H7 (cell line): Measurements from ENCODE around the gene TULP1. TPM values are rescaled to one million over a fixed set of nuclear protein-coding genes. Genes with fewer than 3 reads are reported as not detected.
A peak's percentile ranks its signal among the peaks of the same experiment; 100 is the strongest.

Experiments used
- DNase-seq: peaks from one replicate; pipeline ENCODE4 v3.0.0; 2012
- H3K27me3 ChIP-seq: 2 replicates; pipeline ENCODE4 v1.6.0; 2011; ENCODE audit warnings: mild to moderate bottlenecking, low read length; ENCODE audit not compliant: control insufficient read depth, insufficient read depth
- H3K36me3 ChIP-seq: replicated peaks from 2 replicates; pipeline ENCODE4 v1.5.1; 2011; ENCODE audit warnings: low read length; ENCODE audit not compliant: control insufficient read depth, insufficient read depth
- H3K4me3 ChIP-seq: 2 replicates; pipeline ENCODE4 v1.5.1; 2011; ENCODE audit warnings: low read depth, mild to moderate bottlenecking, control low read depth, low read length, moderate library complexity; ENCODE audit not compliant: insufficient read depth
- total RNA-seq: library from RNA; depleted of rRNA; stranded (reverse); fragments of >200 nt; shearing (Covaris generic); gene quantifications from 2 replicates; pipeline ENCODE4 v1.2.3, GENCODE V29; 2014

TULP1 gene
- total RNA-seq, 1 experiment from 2014 or later, result 1.3 TPM

DNA sequence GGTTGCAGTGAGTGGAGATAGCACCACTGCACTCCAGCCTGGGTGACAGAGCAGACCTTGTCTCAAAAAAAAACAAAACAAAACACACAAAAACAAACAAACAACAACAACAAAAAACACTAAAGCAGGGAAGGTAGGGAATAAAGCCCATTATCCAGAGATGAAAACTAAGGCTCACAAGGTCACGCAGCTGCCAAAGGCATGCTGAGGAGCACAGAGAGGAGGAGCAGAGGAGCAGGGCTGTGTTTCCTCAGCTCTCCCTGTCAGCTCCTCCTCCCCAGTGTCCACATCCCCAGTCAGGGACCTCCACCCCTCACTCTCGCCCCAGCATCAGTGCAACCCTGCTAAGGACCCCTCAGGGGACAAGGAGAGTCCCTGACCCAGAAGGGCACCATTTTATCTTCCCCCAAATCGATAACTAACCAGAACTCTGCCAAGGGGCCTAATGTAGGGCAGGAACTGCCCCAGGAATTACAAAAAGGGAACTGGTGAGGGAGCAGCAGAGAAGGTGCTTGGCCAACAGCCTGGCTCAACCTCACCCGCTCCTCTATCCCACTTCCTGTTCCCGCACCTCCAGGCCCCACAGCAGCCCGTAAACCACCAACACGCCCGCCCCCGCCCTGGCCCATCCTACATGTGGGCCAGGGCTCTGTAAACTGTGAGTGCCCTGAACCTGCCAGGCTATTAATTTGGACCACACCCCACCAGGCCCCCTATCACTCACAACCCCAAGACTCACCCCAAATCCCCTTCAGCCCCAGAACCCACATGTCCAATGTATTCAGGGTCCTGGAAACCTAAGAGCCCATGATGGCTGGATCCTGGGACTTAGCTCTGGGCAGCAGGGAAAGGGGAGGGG, 24.8 kb downstream of the TULP1 start:
- Histone ChIP-seq H3K36me3 (no peaks in the 10 kb centered on the region; the same call in 1 of the 2 replicates), H3K4me3 (no peak overlapping the region), H3K27me3 (no peaks in the 10 kb centered on the region)
- peak; percentile 69 for DNase-seq

DNA sequence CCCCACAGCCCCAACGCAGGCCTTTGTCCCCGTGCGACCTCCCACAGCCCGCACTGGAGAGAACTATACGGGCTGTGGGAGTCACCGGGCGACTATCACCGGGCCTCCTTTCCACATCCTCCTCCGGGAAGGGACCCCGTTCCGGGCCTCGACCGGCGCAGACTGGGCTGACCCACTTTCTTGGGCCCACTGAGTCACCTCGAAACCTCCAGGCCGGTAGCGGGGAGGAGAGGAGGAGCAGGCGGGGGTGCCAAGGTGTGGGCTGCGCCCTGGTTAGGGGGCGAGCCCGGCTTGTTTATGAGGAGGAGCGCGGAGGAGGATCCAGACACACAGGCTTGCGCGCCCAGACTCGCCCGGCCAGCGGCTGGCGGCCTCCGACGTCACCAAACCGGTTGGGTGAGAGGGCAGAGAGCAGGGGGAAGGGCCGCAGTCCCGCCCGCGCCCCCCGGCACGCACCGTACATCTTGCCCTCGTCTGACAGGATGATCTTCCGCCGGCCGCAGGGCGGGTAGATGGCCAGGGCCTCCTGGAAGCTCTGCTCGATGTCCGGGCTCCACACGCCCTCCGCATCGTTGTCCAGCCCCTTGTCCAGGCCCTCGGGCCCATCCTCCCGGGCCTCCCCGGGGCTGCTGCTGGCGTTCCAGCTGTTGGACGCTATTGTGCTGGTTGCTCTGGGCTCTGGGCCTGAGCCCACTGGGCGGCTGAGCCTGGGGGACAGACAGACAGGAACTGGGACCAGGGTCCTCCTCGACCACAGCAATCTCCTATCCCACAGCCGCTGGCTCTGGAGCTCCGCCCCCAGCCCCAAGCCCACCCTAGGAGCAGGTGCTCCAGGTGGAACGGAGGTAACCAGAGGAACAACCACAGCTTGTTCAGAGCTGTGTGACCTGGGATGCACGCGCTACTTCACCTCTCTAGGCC, 26.4 kb downstream of the TULP1 start:
- Histone ChIP-seq H3K4me3 (peak overlapping the region; percentile 21; the same call in 1 of the 2 replicates), H3K27me3 (no peaks in the 10 kb centered on the region), H3K36me3 (peaks cover under 1% of the 10 kb centered on the region)
- DNase-seq, result peak; percentile 95

DNA sequence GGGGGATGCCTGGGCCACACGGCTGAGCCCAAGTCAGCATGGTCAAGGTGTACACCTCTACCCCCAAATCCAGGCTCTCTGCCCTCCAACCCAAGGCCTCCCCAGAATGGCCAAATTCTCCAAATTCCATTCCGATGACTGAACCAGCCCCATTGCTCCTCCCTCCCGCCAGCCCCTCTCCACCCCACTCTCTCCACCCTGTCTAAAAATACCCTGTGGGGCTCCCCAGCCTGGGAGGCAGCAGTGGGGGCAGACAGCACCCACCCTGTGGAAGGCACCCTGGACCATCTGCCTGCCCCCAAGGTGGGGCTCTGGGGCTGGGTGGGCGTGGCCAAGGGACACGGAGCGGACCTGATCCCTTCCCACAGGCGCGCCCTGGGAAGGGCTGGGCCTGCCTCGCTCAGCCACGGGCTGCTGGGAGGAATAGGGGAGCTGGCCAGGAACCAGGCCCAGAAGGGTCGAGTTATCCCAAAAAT, 27.3 kb downstream of the TULP1 start:
- peak; percentile 95 for DNase-seq
- Histone ChIP-seq H3K36me3 (peaks cover 4% of the 10 kb centered on the region), H3K4me3 (peak overlapping the region; percentile 21; the same call in 1 of the 2 replicates), H3K27me3 (no peaks in the 10 kb centered on the region)

DNA sequence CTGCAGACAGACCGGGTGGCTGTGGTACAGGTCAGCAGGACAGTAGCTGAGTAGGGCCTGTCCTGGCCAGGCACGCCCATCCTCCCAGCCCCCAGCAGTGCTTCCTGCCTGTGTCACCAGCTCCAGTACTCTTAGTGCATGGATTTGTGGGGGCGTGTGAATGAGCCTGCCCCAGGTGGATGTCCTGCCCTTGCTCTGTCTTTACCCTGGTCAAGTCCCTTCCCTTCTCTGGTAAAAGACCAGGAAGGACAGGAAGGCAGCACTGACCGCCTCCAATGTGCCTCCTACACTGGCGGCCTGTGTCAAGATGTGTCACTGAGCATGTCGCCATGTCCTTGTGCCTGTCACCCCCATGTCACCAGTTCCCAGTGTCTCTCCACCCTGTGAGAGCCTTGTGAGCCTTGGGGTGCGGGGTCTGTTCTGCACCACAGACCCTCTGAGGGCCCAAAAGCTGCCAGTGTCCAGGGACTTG, 27.7 kb downstream of the TULP1 start:
- peak; percentile 71 for DNase-seq
- Histone ChIP-seq H3K4me3 (no peak overlapping the region), H3K36me3 (peaks cover 4% of the 10 kb centered on the region), H3K27me3 (no peaks in the 10 kb centered on the region)

DNA sequence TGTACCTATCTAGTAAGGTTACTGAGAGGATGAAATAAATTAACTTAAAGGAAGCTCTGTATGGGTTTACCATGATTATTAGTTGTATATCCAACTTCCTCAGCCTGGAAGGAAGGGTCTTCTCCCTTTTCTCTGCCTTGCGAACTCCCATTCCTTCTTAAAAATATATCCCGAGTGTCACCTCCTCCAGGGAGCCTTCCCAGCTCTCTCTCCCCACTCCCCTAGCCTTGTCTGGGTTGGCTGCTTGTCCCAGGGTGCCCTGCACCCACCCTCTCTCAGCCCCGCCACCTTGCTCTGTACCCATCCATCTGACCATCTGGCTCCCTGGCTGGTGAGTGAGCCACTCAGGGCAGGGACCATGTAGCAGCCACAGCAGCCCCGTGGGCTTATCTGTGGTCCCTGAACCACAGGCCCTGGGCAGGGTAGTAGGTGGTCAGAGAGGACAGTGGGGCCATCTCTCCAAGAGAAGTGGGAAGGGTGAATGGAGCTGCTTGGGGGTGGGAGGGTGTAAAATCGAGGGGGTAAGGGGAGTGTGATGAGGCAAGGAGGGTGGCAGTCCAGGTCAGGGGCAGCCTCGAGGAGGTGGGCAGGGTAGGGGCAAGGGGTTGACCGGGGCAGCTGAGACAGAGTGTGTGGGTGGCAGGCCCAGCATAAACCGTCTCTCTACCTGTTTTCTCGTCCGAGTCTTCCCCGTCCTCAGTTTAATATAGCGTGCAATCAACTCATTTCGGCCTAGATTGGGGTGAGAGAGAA, 28.6 kb downstream of the TULP1 start:
- peak; percentile 43 for DNase-seq
- Histone ChIP-seq H3K4me3 (no peak overlapping the region), H3K27me3 (no peaks in the 10 kb centered on the region), H3K36me3 (peaks cover 5% of the 10 kb centered on the region)

DNA sequence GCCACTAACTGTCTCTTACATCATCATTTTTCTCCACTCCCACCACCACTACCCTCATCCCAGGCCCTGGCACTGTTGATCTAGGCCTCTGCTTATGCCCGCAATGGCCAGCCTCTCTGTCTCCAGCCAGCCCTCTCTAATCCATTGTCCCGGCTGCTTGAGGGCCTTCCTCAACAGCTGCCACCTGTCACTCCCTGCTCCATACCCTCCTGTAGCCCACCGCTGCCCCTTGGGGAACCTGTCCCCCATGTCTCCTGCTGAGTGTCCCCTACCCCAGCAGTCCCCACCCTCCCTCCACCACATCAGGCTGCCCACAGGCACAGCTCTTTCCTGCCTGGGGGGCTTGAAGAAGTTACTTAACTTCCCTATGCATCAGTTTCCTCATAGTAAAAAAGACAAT, 29.2 kb downstream of the TULP1 start:
- Histone ChIP-seq H3K4me3 (no peak overlapping the region), H3K36me3 (peaks cover 5% of the 10 kb centered on the region), H3K27me3 (no peaks in the 10 kb centered on the region)
- DNase-seq, result no peak

DNA sequence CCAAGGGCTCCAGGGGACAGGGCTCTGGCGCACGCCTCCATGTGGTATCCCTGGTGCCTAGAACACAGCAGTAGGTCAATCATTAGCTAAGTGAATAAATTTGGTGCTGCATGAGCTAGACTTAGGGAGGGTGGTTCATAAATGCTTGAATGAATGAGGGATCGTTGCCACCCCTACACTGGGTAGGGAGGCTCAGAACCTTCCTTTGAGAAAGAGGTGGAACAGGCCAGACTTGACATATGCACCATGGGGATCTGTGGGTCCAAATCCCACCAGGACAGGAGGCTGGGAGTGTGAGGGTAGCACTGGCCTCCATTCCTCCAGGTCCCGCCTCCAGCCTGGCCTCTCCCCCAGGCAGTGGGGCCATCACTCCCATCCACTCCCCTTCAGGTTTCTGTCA, 29.6 kb downstream of the TULP1 start:
- no peak for DNase-seq
- Histone ChIP-seq H3K4me3 (no peak overlapping the region), H3K36me3 (peaks cover 5% of the 10 kb centered on the region), H3K27me3 (no peaks in the 10 kb centered on the region)

DNA sequence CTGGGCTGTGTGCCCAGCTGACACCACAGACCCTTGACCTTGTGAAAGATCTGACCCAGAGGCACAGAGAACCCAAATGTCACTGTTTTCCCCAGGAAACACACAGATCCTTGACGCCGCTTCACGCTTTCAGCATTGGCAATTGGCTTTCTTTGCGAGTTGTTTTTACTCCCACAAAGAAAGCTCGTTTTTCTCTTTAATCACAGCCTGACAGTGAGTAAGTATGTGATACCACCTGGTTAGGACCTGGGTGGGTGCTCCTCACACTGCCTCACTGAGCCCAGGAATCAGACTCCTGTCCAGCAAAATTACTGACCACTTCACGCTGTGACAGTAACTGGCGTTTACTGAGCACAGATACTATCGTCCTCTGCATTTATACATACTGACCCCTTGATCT, 31.5 kb downstream of the TULP1 start:
- H3K27me3 ChIP-seq, result no peaks in the 10 kb centered on the region
- no peak overlapping the region for H3K4me3 ChIP-seq
- no peak for DNase-seq
- peaks cover 8% of the 10 kb centered on the region for H3K36me3 ChIP-seq

DNA sequence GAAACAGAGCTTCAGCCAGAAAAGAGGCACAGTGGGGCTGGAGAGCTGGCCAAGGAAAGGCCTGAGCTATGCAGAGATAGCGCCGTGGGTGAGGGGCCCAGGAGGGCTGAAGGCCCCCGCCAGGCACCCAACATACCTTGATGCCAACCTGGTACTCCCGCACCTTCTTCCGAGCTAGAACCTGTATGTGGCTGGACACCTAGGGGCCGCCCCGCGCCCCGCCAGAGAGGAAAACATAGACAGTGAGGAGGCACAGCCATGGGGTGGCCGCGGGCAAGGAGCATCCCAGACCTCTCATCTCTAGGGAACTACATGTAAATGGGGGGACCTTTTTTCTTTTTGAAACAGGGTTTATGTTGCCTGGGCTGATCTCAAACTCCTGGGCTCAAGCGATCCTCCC, 32.5 kb downstream of the TULP1 start:
- Histone ChIP-seq H3K36me3 (peaks cover 8% of the 10 kb centered on the region), H3K27me3 (no peaks in the 10 kb centered on the region), H3K4me3 (no peak overlapping the region)
- DNase-seq, result no peak

DNA sequence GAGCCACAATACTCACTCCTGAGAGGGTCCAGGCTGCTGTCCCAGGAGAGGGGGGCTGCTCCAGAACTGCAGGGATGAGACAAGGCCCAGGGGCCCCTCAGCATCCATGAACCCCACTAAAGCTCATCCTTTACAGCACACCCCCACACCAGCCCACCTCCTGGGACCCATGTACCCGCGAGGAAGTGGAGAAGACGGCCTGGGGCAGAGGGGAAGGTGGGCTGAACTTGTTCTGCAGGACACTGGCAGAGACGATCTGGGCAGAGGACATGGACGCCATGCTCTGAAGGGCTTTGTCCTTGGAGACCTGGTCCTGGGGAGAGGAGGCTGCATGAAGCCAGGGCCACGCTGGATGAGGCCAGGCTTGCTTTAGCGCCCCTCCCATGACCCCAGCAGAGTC, 34.4 kb downstream of the TULP1 start:
- H3K4me3 ChIP-seq, result no peak overlapping the region
- peaks cover 11% of the 10 kb centered on the region for H3K36me3 ChIP-seq
- no peaks in the 10 kb centered on the region for H3K27me3 ChIP-seq
- DNase-seq, result no peak

DNA sequence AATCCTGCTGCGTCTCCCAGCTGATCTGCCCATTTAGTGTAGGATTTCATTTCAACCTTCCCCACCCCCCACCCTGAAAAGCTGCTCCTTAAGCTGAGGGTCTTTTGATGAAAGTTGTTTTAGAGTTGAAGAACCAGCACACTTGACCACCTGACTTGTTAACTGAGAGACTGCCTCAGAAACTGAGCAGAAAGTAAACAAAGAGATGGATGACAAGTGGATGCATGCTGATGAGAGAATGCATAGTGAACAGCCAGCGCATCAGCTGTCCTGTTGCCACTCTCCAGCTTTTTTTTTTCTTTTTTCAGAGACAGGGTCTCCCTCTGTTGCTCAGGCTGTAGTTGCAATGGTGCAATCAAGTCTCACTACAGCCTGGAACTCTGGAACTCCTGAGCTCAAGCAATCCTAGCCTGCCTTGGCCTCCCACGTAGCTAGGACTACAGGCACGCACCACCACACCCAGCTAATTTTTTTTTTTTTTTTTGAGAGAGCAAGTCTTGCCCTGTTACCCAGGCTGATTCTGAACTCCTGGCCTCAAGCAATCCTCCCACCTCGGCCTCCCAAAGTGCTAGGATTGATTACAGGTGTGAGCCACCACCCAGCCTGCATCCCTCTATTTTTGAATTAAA, 35.0 kb downstream of the TULP1 start:
- H3K4me3 ChIP-seq, result no peak overlapping the region
- H3K36me3 ChIP-seq, result peaks cover 13% of the 10 kb centered on the region
- no peaks in the 10 kb centered on the region for H3K27me3 ChIP-seq
- no peak for DNase-seq

DNA sequence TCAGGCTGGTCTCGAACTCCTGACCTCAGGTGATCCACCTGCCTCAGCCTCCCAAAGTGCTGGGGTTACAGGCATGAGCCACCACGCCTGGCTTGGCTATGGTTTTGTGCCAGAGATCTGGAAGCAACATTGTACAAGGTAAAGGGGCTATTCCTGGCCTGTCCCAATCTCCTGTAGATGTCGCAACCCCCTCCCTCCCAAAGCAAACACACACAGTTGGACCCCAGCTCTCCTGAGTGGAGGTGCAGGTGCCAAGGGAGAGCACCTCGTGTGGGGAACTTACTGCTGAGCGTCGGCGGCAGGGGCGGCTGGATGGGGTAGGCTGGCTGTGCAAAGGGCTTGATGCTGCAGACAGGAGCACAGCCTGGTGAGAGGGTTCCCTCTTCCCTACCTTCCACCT, 35.7 kb downstream of the TULP1 start:
- Histone ChIP-seq H3K4me3 (no peak overlapping the region), H3K27me3 (no peaks in the 10 kb centered on the region), H3K36me3 (peaks cover 19% of the 10 kb centered on the region)
- DNase-seq, result peak; percentile 55

DNA sequence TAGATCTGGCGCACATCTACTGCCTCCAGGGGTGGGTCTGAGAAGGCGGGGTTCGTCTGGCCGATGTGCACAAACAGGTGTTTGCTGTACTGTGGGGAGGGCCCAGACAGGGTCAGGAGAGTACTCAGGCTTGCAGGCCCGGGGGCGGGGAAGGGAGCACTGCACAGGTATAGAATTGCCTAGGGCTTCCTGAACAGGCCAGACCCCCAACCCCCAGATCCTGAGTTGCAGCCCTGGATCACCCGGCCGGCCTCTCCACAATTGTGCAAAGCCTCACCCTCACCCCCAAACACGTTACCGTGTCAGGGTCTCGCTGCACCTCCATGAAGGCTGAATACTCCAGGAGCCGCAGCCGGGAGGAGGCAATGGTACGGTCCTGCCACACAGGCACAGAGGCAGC, 36.7 kb downstream of the TULP1 start:
- H3K4me3 ChIP-seq, result no peak overlapping the region
- H3K36me3 ChIP-seq, result peaks cover 19% of the 10 kb centered on the region
- DNase-seq, result peak; percentile 67
- no peaks in the 10 kb centered on the region for H3K27me3 ChIP-seq

DNA sequence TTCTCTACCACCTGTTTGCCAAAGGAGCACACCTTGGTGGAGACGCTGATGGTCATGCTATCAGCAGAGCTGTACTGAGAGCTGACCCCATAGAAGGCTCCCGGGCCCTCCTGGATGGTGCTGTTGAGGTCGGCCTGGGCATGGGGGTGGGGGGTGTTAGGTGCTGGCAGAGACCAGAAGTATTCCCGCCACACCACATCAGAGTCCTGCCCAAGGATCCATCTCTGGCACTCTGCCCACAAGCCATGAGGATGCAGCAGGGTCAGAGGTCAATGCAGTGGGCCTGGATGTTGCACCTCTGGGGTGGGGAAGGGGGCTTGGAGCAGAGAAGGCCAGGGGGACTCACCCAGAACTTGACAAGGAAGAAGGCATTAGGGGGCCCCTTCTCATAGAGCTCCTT, 37.1 kb downstream of the TULP1 start:
- no peaks in the 10 kb centered on the region for H3K27me3 ChIP-seq
- peak; percentile 47 for DNase-seq
- no peak overlapping the region for H3K4me3 ChIP-seq
- peaks cover 21% of the 10 kb centered on the region for H3K36me3 ChIP-seq
